Measurements from ENCODE around the gene FAM98B. TPM values are rescaled to one million over a fixed set of nuclear protein-coding genes. Genes with fewer than 3 reads are reported as not detected.

FAM98B gene
- total and polyA plus RNA-seq, 2 of the 8 experiments (the other 6 are each of a cell fraction or from before 2014, with no cell fraction given) = 5.9 to 48.4 TPM

DNA sequence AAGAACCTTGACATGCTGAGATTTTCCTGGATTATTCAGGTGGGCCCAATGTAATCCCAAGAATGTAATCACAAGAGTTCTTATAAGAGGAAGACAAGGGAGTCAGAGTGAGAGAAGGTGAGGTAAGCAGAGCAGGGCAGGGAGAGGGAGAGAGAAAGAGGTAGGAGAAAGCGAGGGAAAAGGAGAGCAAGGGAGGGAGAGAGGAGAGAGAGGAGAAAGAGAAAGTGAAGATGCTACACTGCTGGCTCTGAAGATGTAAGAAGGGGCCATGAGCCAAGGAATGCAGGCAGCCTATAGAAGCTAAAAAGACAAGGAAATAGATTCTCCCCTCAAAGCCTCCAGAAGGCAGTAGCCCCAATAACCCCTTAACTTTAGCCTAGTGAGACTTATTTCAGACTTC, 28.7 kb upstream of the FAM98B start:
- Histone ChIP-seq H3K14ac (ENCODE audit: insufficient read length) (no peak overlapping the region), H3K9me3 (ENCODE audit: insufficient read depth in 2 of 2, low read depth in 1 of 2, low read length in 1 of 2) (no peaks in the 10 kb centered on the region), H4K20me1 (replicated peaks in 1 of 2; ENCODE audit: control insufficient read depth in 1 of 2, insufficient read depth in 2 of 2, low read length in 2 of 2) (no peaks in the 10 kb centered on the region), H2AFZ (ENCODE audit: low read length) (no peak overlapping the region), H3K79me1 (ENCODE audit: low read depth, low read length) (no peaks in the 10 kb centered on the region), H3K4me3 (ENCODE audit: extremely low read depth in 1 of 4, insufficient read depth in 2 of 4, low read depth in 3 of 4, low read length in 4 of 4) (no peak overlapping the region), H2BK5ac (ENCODE audit: low read depth, low read length) (no peak overlapping the region), H3K23ac (ENCODE audit: insufficient read length) (no peak overlapping the region), H3K79me2 (ENCODE audit: control insufficient read depth in 1 of 2, insufficient read depth in 2 of 2, low read length in 2 of 2) (no peaks in the 10 kb centered on the region), H3K4ac (replicated peaks; ENCODE audit: insufficient read length, low read depth, low read length) (no peak overlapping the region), H3K36me3 (ENCODE audit: control insufficient read depth in 2 of 4, insufficient read depth in 4 of 4, low read length in 3 of 4) (no peaks in the 10 kb centered on the region), H3K27ac (ENCODE audit: low read depth, low read length) (no peak overlapping the region), H2BK15ac (ENCODE audit: low read length) (no peak overlapping the region), H3K4me1 (replicated peaks in 1 of 4; ENCODE audit: control insufficient read depth in 3 of 4, insufficient read depth in 4 of 4, low read length in 3 of 4) (no peaks in the 10 kb centered on the region), H3K27me3 (replicated peaks in 1 of 4; ENCODE audit: control insufficient read depth in 3 of 4, extremely low read depth in 1 of 4, insufficient read depth in 3 of 4, low read length in 3 of 4) (no peaks in the 10 kb centered on the region), H3K9ac (replicated peaks in 1 of 4; ENCODE audit: extremely low read depth in 1 of 4, low read depth in 3 of 4, low read length in 3 of 4) (no peak overlapping the region), H3K4me2 (ENCODE audit: insufficient read depth in 1 of 2, low read depth in 2 of 2, low read length in 2 of 2) (no peak overlapping the region), H4K91ac (replicated peaks; ENCODE audit: insufficient read length, low read length) (no peak overlapping the region), H3K56ac (replicated peaks; ENCODE audit: insufficient read length, low read depth, low read length) (no peak overlapping the region), H2BK12ac (ENCODE audit: low read depth, low read length) (no peak overlapping the region), H4K8ac (ENCODE audit: extremely low read depth, insufficient read depth, low read length) (no peak overlapping the region), H3K18ac (ENCODE audit: extremely low read depth, low read length) (no peak overlapping the region), H2BK20ac (ENCODE audit: low read length) (no peak overlapping the region), H3K23me2 (ENCODE audit: low read depth, low read length) (no peaks in the 10 kb centered on the region; the same call in 1 of the 2 replicates), H2AK5ac (ENCODE audit: low read depth, low read length) (no peak overlapping the region), H4K5ac (ENCODE audit: insufficient read length, low read depth, low read length) (no peak overlapping the region), H2BK120ac (replicated peaks; ENCODE audit: low read depth, low read length) (no peak overlapping the region)
- DNase-seq (ENCODE audit: low read depth in 1 of 2, low spot score in 2 of 2) (no peak), FAIRE-seq (no peak)
- ChIA-PET CTCF (ENCODE audit: partially characterized antibody) (interaction anchor here (0.8 to 1.8 kb wide), 4 partner anchors 15 to 427 kb away, joined by 3 to 7 read pairs (median 5); no protein-coding TSS in a partner anchor), POLR2A (ENCODE audit: partially characterized antibody) (no interaction called here)
- 82% methylated on average over 1 of the region's 1 CpG; no CpG with 5 or more reads in 1 of the 2 experiments for WGBS, 2 experiments (ENCODE audit: extremely low coverage in 1 of 2, insufficient coverage in 1 of 2, insufficient read length in 1 of 2, insufficient replicate concordance in 2 of 2, low coverage in 1 of 2, low lambda C conversion rate in 2 of 2, missing lambda C conversion rate in 1 of 2)
- TF ChIP-seq POLR2A (IDR thresholded peaks at IDR 0.05; ENCODE audit: control extremely low read depth in 1 of 2, low read depth in 2 of 2, low read length in 2 of 2) (no peak), SP4 (IDR thresholded peaks at IDR 0.05; ENCODE audit: low read length) (no peak), SIRT6 (IDR thresholded peaks at IDR 0.05; ENCODE audit: low read length) (no peak), SP1 (IDR thresholded peaks at IDR 0.05; ENCODE audit: low read depth, low read length) (no peak), TAF7 (optimal IDR thresholded peaks at IDR 0.05; ENCODE audit: borderline replicate concordance, low read depth, low read length) (no peak), RFX5 (IDR thresholded peaks at IDR 0.05; ENCODE audit: borderline replicate concordance, low read depth, low read length) (no peak), BRCA1 (IDR thresholded peaks at IDR 0.05; ENCODE audit: low read depth, low read length) (no peak), CEBPB (IDR thresholded peaks at IDR 0.05; ENCODE audit: low read depth, low read length) (no peak), RBBP5 (IDR thresholded peaks at IDR 0.05; ENCODE audit: borderline replicate concordance, low read depth, low read length) (no peak), JUND (IDR thresholded peaks at IDR 0.05; ENCODE audit: low read length) (no peak), CHD2 (IDR thresholded peaks at IDR 0.05; ENCODE audit: low read length) (no peak), CTBP2 (IDR thresholded peaks at IDR 0.05; ENCODE audit: borderline replicate concordance, insufficient read depth, insufficient read length, low read length) (no peak), GTF2F1 (IDR thresholded peaks at IDR 0.05; ENCODE audit: borderline replicate concordance, low read depth, low read length) (no peak)
- TF ChIP-seq, protein P1, sequence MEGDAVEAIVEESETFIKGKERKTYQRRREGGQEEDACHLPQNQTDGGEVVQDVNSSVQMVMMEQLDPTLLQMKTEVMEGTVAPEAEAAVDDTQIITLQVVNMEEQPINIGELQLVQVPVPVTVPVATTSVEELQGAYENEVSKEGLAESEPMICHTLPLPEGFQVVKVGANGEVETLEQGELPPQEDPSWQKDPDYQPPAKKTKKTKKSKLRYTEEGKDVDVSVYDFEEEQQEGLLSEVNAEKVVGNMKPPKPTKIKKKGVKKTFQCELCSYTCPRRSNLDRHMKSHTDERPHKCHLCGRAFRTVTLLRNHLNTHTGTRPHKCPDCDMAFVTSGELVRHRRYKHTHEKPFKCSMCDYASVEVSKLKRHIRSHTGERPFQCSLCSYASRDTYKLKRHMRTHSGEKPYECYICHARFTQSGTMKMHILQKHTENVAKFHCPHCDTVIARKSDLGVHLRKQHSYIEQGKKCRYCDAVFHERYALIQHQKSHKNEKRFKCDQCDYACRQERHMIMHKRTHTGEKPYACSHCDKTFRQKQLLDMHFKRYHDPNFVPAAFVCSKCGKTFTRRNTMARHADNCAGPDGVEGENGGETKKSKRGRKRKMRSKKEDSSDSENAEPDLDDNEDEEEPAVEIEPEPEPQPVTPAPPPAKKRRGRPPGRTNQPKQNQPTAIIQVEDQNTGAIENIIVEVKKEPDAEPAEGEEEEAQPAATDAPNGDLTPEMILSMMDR (IDR thresholded peaks at IDR 0.05; ENCODE audit: control extremely low read depth in 1 of 3, insufficient read depth in 1 of 3, low read depth in 1 of 3, low read length in 3 of 3) = no peak
